ENCODE measurements around the gene RTF2. TPM values are rescaled to one million over a fixed set of nuclear protein-coding genes. Genes with fewer than 3 reads are reported as not detected.

Gene RTF2
- total and polyA plus RNA-seq, 8 donors, result 24.3 to 55.4 (median 28.1) TPM

DNA sequence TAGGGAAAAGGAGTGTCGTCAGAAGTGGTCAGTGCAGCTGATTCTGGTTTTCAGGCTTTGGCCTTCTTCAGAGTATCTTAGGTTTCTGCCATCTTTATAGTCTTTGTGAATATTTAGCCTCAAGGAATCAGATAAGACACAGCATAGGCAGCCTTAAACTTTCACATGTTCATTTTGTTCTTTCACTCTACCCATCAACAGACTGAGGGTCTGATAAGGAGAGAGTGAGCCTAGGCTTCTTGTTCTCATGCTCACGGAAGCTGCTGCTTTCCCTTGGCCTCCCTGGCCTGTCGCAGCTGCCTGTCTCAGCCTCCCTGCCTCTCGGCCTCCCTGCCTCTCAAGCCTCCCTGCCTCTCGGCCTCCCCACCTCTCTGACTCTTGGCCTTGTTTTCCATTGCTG lies 20.1 kb downstream of the RTF2 start:
- FAIRE-seq (no peak), ATAC-seq (no peak), DNase-seq (no peak)
- H3K4me3 ChIP-seq, result no peak overlapping the region
- no peaks in the 10 kb centered on the region for H3K27me3 ChIP-seq
- WGBS, 2 donors, result 93 to 97% methylated on average over 5 of the region's 5 CpGs
- TF ChIP-seq, protein P1, sequence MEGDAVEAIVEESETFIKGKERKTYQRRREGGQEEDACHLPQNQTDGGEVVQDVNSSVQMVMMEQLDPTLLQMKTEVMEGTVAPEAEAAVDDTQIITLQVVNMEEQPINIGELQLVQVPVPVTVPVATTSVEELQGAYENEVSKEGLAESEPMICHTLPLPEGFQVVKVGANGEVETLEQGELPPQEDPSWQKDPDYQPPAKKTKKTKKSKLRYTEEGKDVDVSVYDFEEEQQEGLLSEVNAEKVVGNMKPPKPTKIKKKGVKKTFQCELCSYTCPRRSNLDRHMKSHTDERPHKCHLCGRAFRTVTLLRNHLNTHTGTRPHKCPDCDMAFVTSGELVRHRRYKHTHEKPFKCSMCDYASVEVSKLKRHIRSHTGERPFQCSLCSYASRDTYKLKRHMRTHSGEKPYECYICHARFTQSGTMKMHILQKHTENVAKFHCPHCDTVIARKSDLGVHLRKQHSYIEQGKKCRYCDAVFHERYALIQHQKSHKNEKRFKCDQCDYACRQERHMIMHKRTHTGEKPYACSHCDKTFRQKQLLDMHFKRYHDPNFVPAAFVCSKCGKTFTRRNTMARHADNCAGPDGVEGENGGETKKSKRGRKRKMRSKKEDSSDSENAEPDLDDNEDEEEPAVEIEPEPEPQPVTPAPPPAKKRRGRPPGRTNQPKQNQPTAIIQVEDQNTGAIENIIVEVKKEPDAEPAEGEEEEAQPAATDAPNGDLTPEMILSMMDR (IDR thresholded peaks at IDR 0.05), result no peak
- no peak overlapping the region for H3K27ac ChIP-seq
- intact Hi-C loops (cut with DNase I), result no loop called here
- H3K9me3 ChIP-seq, result no peaks in the 10 kb centered on the region
- H3K4me1 ChIP-seq, result no peaks in the 10 kb centered on the region
- H3K36me3 ChIP-seq, result peaks cover 0 to 34% (median 11%) of the 10 kb centered on the region in 3 donors

DNA sequence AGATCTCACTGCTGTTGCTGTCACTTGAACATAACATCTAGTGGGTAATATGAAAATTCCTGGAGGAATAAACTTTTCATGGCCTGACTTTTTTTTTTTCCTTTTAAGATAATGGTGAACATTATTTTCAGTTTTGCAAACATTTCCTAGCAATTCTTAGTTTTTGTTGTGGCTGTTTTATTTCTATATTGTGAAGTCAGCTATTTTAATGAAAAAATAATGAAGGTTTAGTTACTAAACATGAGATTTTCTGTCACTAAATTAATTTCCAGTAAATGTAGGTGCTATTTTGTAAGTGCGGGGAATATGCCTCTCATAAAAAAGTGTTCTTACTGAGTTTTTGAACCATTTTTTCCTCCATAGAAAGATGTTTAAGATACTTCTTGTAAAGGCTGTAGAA lies 32.7 kb downstream of the RTF2 start:
- H3K36me3 ChIP-seq, result no peaks in the 10 kb centered on the region
- no peaks in the 10 kb centered on the region for H3K9me3 ChIP-seq
- DNase-seq (no peak), ATAC-seq (no peak), FAIRE-seq (no peak)
- WGBS, 2 donors, result 95 to 100% methylated on average over 1 of the region's 1 CpG
- TF ChIP-seq, protein P1 (IDR thresholded peaks at IDR 0.05), result no peak
- no peak overlapping the region for H3K27ac ChIP-seq
- H3K4me1 ChIP-seq, result no peaks in the 10 kb centered on the region
- no peaks in the 10 kb centered on the region for H3K27me3 ChIP-seq
- H3K4me3 ChIP-seq, result no peak overlapping the region
- intact Hi-C loops (cut with DNase I), result no loop called here

DNA sequence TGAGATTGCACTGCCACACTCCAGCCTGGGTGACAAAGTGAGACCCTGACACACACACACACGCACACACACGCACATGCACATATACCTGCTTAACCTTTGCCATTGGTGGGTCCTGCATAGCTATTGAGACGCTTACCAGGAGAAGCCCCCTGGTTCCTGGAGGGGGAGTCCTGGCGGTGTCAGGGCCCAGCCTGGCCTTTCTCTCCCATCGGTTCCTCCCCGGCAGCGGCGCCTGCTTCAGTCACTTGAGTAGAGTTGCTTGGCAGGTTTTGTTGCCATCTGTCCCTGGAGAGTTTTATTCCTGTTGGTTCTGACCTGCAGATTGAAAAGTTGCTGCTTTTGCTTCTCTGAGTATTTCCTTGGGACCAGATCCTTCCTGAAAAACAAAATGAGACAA lies 35.5 kb downstream of the RTF2 start:
- ATAC-seq (no peak), DNase-seq (no peak), FAIRE-seq (no peak)
- Histone ChIP-seq H3K36me3 (no peaks in the 10 kb centered on the region), H3K4me1 (no peaks in the 10 kb centered on the region), H3K27me3 (no peaks in the 10 kb centered on the region), H3K27ac (no peak overlapping the region), H3K9me3 (no peaks in the 10 kb centered on the region), H3K4me3 (no peak overlapping the region)
- 92 to 95% methylated on average over 8 of the region's 8 CpGs for WGBS, 2 donors
- intact Hi-C loops (cut with DNase I), result no loop called here
- TF ChIP-seq, protein P1 (IDR thresholded peaks at IDR 0.05), result no peak

DNA sequence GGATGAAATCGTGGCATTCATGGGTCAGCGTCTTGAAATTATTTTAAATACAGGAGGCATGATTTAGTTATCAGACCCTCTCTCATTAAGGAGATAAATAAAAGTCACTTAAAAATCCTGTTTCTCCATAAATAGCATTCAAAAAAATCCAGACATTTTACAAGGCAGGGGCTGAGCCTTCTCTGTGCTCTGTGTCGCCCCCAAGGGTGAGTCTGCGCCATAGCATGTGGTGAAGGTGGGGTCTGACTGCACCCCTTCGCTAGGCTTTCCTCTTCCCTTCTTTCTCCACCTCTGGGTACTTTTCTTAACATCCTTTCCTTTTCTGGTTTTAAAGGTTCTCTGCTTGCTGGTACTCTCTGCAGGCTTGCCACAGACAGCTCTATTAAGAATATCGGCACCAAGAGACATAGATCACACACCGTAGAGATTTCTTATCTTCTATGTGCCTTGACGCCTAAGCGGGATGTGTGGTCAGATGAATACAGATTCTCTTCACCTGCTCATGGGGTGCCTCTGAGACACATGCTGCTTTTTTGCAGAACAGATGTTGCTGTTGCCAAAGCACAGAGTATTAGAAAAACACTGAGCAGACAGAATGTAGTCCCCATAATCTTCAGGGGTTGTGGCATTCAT lies 36.1 kb downstream of the RTF2 start:
- H3K36me3 ChIP-seq, result no peaks in the 10 kb centered on the region
- ATAC-seq (no peak), FAIRE-seq (no peak), DNase-seq (no peak)
- H3K4me3 ChIP-seq, result no peak overlapping the region
- H3K9me3 ChIP-seq, result no peaks in the 10 kb centered on the region
- intact Hi-C loops (cut with DNase I), result no loop called here
- TF ChIP-seq, protein P1 (IDR thresholded peaks at IDR 0.05), result no peak
- no peaks in the 10 kb centered on the region for H3K27me3 ChIP-seq
- 90 to 97% methylated on average over 9 of the region's 9 CpGs for WGBS, 2 donors
- H3K27ac ChIP-seq, result no peak overlapping the region
- H3K4me1 ChIP-seq, result no peaks in the 10 kb centered on the region

DNA sequence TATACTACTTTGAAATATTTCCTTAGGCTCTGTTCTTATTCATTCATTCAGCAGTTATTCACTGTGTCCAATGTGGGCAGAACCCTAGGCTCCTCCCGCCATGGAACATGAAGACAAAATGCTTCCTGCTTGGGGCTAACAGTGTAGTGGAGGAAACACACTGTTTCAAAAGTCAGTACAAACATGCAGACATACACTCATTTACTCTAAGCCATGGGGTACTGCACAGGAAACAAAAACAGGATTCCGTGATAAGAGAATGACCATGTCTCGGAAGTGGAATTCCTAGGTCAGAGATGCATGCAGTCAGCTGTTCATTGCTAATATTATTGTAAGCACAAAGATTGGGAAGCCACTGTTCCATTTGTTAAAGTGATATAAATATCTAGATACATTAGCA lies 37.7 kb downstream of the RTF2 start:
- FAIRE-seq (no peak), DNase-seq (no peak), ATAC-seq (no peak)
- Histone ChIP-seq H3K27ac (no peak overlapping the region), H3K9me3 (no peaks in the 10 kb centered on the region), H3K27me3 (no peaks in the 10 kb centered on the region), H3K4me3 (no peak overlapping the region), H3K4me1 (no peaks in the 10 kb centered on the region), H3K36me3 (no peaks in the 10 kb centered on the region)
- TF ChIP-seq, protein P1 (IDR thresholded peaks at IDR 0.05), result no peak
- intact Hi-C loops (cut with DNase I), result no loop called here
- 57 to 62% methylated on average over 3 of the region's 3 CpGs for WGBS, 2 donors
